ENCODE measurements around the gene CACNG6. TPM values are rescaled to one million over a fixed set of nuclear protein-coding genes. Genes with fewer than 3 reads are reported as not detected.
A peak's percentile ranks its signal among the peaks of the same experiment; 100 is the strongest.

The CACNG6 gene
- total RNA-seq, 1 donor from 2014 or later, result 0.77 TPM

DNA sequence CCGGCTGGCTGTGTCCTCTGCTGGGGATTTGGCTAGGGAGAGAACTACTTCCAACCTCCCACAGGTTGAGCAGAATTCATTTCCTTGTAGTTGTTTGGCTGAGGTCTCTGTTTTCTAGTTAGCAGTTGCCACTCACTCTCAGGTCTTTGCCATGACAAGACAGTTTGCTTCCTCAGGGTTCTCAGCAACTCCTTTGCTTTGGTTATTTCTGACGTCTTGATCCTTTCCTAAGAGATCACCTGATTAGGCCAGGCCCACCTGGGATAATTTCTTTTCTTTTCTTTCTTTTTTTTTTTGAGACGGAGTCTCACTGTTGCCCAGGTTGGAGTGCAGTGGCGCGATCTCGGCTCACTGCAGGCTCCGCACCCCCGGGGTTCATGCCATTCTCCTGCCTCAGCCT, 38.1 kb upstream of the CACNG6 start:
- TF ChIP-seq, protein P1, sequence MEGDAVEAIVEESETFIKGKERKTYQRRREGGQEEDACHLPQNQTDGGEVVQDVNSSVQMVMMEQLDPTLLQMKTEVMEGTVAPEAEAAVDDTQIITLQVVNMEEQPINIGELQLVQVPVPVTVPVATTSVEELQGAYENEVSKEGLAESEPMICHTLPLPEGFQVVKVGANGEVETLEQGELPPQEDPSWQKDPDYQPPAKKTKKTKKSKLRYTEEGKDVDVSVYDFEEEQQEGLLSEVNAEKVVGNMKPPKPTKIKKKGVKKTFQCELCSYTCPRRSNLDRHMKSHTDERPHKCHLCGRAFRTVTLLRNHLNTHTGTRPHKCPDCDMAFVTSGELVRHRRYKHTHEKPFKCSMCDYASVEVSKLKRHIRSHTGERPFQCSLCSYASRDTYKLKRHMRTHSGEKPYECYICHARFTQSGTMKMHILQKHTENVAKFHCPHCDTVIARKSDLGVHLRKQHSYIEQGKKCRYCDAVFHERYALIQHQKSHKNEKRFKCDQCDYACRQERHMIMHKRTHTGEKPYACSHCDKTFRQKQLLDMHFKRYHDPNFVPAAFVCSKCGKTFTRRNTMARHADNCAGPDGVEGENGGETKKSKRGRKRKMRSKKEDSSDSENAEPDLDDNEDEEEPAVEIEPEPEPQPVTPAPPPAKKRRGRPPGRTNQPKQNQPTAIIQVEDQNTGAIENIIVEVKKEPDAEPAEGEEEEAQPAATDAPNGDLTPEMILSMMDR (conservative IDR thresholded peaks at IDR 0.05), result no peak
- H3K27ac Mint-ChIP-seq (ENCODE audit: unreplicated experiment), result no peak overlapping the region
- DNase-seq (ENCODE audit: low read depth, low spot score), result no peak
- no peaks in the 10 kb centered on the region for H3K36me3 Mint-ChIP-seq (ENCODE audit: low read depth)
- peaks cover 5% of the 10 kb centered on the region for H3K4me1 Mint-ChIP-seq
- no peaks in the 10 kb centered on the region for H3K9me3 Mint-ChIP-seq
- peaks cover 46% of the 10 kb centered on the region for H3K27me3 Mint-ChIP-seq (ENCODE audit: low read depth)
- no peak overlapping the region for H3K4me3 Mint-ChIP-seq

DNA sequence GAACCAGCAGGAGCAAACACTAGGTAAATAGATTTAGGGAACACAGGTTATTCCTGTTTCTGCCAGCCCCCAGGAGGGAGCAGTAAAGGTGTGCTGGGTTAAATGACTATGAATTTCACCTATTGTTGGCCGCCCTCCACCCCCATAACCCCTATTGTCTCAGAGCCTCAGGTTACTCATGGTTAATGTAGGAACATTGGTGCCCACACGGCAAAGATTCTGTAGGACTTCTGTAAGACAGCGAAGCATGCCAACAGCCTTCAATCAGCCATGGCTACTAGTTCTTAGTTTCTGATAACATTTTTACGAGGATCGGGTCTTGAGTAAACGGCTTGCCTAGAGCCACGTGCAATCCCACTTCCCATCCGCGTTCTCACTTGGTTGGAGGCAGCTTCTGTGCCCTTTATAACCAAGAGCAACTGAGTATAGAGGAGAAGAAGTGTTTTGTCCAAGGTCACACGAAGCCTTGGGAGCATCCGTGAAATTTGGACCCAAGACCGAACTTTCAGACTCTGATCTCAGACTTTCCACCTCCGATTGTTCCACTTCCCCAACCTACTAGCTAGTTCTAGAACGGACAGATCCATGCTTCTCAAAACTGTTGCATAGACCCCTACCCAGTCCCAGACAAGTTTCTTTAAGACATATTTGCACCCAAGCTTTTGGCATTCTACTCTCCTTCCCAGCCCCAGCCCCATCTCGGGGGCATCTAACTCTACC, 33.8 kb upstream of the CACNG6 start:
- no peak for DNase-seq (ENCODE audit: low read depth, low spot score)
- peak overlapping the region; percentile 24 for H3K4me3 Mint-ChIP-seq

DNA sequence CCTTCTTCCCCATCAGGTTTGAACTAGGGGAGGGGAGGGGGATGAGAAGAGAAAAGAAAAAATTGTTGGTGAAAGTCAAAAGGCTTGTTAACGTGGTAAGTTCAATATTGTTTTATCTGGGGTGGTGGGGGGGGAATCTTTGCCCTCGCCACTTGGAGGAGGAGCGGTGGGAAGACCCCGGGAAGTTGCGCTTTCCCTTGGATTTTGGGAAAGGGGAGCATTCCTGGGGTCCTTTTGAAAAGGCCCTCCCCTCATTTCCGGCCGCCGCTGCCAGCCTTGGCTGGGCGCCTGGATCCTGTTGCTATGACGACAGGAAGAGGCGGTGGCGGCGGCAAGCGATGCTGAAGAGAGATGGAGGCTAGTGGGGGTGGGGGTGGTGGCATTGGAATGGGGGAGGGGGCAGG, 33.3 kb upstream of the CACNG6 start:
- H3K4me3 Mint-ChIP-seq, result no peak overlapping the region
- H3K9me3 Mint-ChIP-seq, result no peaks in the 10 kb centered on the region
- DNase-seq (ENCODE audit: low read depth, low spot score), result no peak
- peaks cover 28% of the 10 kb centered on the region for H3K4me1 Mint-ChIP-seq
- H3K27ac Mint-ChIP-seq (ENCODE audit: unreplicated experiment), result no peak overlapping the region
- no peaks in the 10 kb centered on the region for H3K36me3 Mint-ChIP-seq (ENCODE audit: low read depth)
- TF ChIP-seq, protein P1 (conservative IDR thresholded peaks at IDR 0.05), result no peak
- H3K27me3 Mint-ChIP-seq (ENCODE audit: low read depth), result peaks cover 78% of the 10 kb centered on the region

More for the DNA sequence above, 33.8 kb upstream of the CACNG6 start:
- Mint-ChIP-seq H3K27me3 (ENCODE audit: low read depth) (peaks cover 76% of the 10 kb centered on the region), H3K27ac (ENCODE audit: unreplicated experiment) (no peak overlapping the region), H3K4me1 (peaks cover 28% of the 10 kb centered on the region), H3K36me3 (ENCODE audit: low read depth) (no peaks in the 10 kb centered on the region), H3K9me3 (no peaks in the 10 kb centered on the region)
- TF ChIP-seq, protein P1 (conservative IDR thresholded peaks at IDR 0.05), result no peak

DNA sequence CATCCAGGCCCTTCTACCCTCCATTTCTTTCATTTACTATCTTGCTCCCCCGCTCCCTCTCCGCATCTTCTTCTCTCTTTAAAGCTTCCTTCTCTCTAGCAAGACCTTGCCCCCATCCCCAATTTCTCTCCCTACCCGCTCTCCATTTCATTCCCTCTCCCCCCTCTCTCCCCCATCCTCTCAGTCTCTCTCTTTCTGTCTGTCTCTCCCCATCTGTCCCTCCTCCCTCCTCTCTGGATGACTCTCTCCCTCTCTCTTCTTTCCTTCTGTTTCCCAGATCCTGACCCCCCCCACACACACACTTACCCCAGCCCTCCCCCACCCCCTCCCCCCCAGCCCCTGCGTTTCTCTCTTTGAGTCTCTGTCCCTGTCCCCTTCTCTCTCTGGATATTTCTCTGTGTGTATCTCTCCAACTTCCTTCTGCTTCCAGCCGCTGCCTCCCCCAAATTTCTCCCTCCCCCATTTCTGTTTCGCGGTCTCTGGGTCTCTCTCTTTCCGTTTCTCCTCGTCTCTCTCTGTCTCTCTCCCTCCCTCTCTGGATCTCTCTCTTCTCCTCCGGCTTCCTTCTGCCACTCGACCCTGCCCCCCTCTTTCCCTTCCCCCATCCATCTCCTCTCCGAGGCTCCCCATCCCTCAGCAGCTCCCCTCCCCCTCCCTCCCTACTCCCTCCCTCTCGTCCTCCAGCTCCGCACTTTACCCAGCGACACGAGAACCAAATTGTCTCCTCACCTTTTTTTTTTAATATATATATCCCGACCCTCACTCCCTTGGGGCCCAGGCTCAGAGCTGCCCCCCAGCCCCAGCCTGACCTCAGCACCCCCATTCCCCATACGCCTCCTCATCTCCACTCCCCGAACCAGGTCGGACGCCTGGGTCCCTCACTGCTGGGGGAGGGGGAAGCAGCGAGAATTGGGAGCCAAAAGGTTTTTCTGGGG, 32.3 kb upstream of the CACNG6 start:
- Mint-ChIP-seq H3K4me3 (no peak overlapping the region), H3K4me1 (peaks cover 28% of the 10 kb centered on the region)

DNA sequence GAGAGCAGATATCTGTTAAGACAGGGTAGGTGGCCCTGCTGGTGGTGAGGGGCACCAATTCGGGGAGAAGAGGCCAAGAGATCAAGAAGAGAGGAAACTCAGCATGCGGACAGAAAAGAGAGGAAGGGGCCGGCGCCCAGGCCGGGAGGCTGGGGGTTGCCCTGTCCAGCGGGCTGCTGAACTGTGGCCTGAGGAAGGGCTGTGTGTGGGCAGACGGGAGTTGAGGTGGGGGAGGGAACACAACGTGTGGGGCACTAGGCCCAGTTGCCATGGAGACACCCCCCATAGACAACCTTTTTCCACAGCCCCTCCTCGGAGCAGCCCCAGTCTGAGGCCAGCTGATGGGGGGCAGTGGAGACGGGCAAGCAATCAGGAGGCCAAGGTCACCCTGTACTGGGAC, 31.2 kb upstream of the CACNG6 start:
- peaks cover 28% of the 10 kb centered on the region for H3K4me1 Mint-ChIP-seq
- H3K9me3 Mint-ChIP-seq, result no peaks in the 10 kb centered on the region
- peaks cover 91% of the 10 kb centered on the region for H3K27me3 Mint-ChIP-seq (ENCODE audit: low read depth)
- no peak for DNase-seq (ENCODE audit: low read depth, low spot score)
- TF ChIP-seq, protein P1 (conservative IDR thresholded peaks at IDR 0.05), result no peak
- H3K4me3 Mint-ChIP-seq, result peak overlapping the region; percentile 13
- no peaks in the 10 kb centered on the region for H3K36me3 Mint-ChIP-seq (ENCODE audit: low read depth)
- no peak overlapping the region for H3K27ac Mint-ChIP-seq (ENCODE audit: unreplicated experiment)

More for the DNA sequence above, 32.3 kb upstream of the CACNG6 start:
- Mint-ChIP-seq H3K9me3 (no peaks in the 10 kb centered on the region), H3K27ac (ENCODE audit: unreplicated experiment) (no peak overlapping the region), H3K27me3 (ENCODE audit: low read depth) (peaks cover 84% of the 10 kb centered on the region), H3K36me3 (ENCODE audit: low read depth) (no peaks in the 10 kb centered on the region)
- TF ChIP-seq, protein P1 (conservative IDR thresholded peaks at IDR 0.05), result no peak
- no peak for DNase-seq (ENCODE audit: low read depth, low spot score)
